Heart left ventricle (tissue), 16 donors: ENCODE results near the gene KRTAP5-1. TPM values are rescaled to one million over a fixed set of nuclear protein-coding genes. Genes with fewer than 3 reads are reported as not detected.
A peak's percentile ranks its signal among the peaks of the same experiment; 100 is the strongest.

ENCODE experiments used
- ATAC-seq, 4 donors: fragments of 200-7000 bp; cut with Tn5 transposase; one replicate each; pipeline ENCODE4 v1.9.1; 2020 to 2022; ENCODE audit warnings: moderate library complexity in 4 of 4, mild to moderate bottlenecking in 3 of 4, moderate number of reproducible peaks in 1 of 4
- DNase-seq, 5 donors: peaks; one replicate each; pipeline ENCODE4 v3.0.0-alpha.2; 2020
- H3K27ac ChIP-seq, 12 donors: fragments of 200-600 bp; sonication (generic) in 4 of 12; one replicate each; pipeline versions ENCODE4 v1.5.0 to v1.8.0; 2016 to 2022; ENCODE audit warnings: mild to moderate bottlenecking in 2 of 12
- H3K27me3 ChIP-seq, 9 donors: fragments of 200-600 bp; sonication (generic) in 2 of 9; one replicate each; pipeline versions ENCODE4 v1.5.1 to v1.8.0; 2016 to 2022; ENCODE audit warnings: mild to moderate bottlenecking in 3 of 9
- H3K36me3 ChIP-seq, 9 donors: fragments of 200-600 bp; sonication (generic) in 2 of 9; one replicate each; pipeline versions ENCODE4 v1.5.0 to v1.8.0; 2018 to 2022; ENCODE audit warnings: mild to moderate bottlenecking in 2 of 9
- H3K4me1 ChIP-seq, 12 donors: fragments of 200-600 bp; sonication (generic) in 4 of 12; one replicate each; pipeline versions ENCODE4 v1.5.0 to v1.8.0; 2016 to 2022; ENCODE audit warnings: mild to moderate bottlenecking in 3 of 12
- H3K4me3 ChIP-seq, 12 donors: fragments of 200-600 bp; sonication (generic) in 4 of 12; one replicate each; pipeline versions ENCODE4 v1.5.0 to v1.8.0; 2017 to 2022; ENCODE audit warnings: mild to moderate bottlenecking in 9 of 12, moderate library complexity in 4 of 12
- H3K9me3 ChIP-seq, 12 donors: fragments of 200-600 bp; sonication (generic) in 4 of 12; one replicate each; pipeline versions ENCODE4 v1.5.0 to v1.8.0; 2016 to 2022; ENCODE audit warnings: mild to moderate bottlenecking in 1 of 12
- CTCF ChIP-seq, 12 donors: fragments of 200-600 bp; sonication (generic) in 4 of 12; IDR thresholded peaks; one replicate each; pipeline versions ENCODE4 v1.5.0 to v1.8.0; 2018 to 2022; ENCODE audit warnings: antibody characterized with exemption in 12 of 12, mild to moderate bottlenecking in 5 of 12
- POLR2A ChIP-seq, 2 donors: fragments of 450-650 bp; IDR thresholded peaks; one replicate each; pipeline ENCODE4 v1.6.1; 2017; ENCODE audit warnings: antibody characterized with exemption in 2 of 2, mild to moderate bottlenecking in 2 of 2, moderate library complexity in 2 of 2
- WGBS, 4 donors: extraction: QIAGEN DNeasy Blood & Tissue Kit in 2 of 4; methylation state at CpG; one replicate each; pipeline versions ENCODE4 v1.1.5 to v1.1.7; 2013 to 2018; 5-methylcytosine and 5-hydroxymethylcytosine counted together
- intact Hi-C, 10 donors: fragments of 100-400 bp; cut with DNase I; formaldehyde crosslinking; loops; one replicate each; pipeline versions ENCODE4 v1.11.1 to v1.14.2; 2022
- polyA plus RNA-seq, 2 donors: library from polyadenylated mRNA; stranded (reverse); fragments of 200-250 nt; gene quantifications; one replicate each; pipeline ENCODE4 v1.2.3, GENCODE V29; 2013
- total RNA-seq, 9 donors: library from RNA; depleted of rRNA in 2 of 9; stranded (reverse); fragments of >200 nt in 2 of 9; fragmentation: NEBNext Ultra II Directional in 3 of 9; extraction: Animal tissue kit (Norgen Biotek cat#: 25700) in 3 of 9; gene quantifications; one replicate each; pipeline versions ENCODE4 v1.1.0 to v1.2.4, GENCODE V29; 2016 to 2023
- donor health status: ischemic (EF 13 %, LVEDD 7.1; RV severe dilation, severe dysfunction).
- donor health status: healthy with polysubstance abuse.
- donor health status: DM: no; HTN: yes; CAD: no.
- donor health status: DM: no; HTN: no; CAD: no.
- donor health status: ischemic (EF 25% LVEDD 6.9; RV normal size, moderate dysfunction).
- donor health status: ischemic (EF 25% LVEDD 5.7; RV mildly dilated, moderate dysfunction).
- donor health status: healthy.
- donor health status: DM: yes; HTN: yes; CAD: no.
- donor health status: ischemic (EF 35%, LVEDD 5.7; RV mildly dilated, moderate dysfunction).
- donor health status: nonischemic (EF 11% LVEDD 7.7; RV severe dilation, severe dysfunction).
- donor health status: DM: yes; HTN: yes; CAD: no.
- donor health status: PGD.
- donor health status: ischemic (EF 29% LVEDD 5.4; RV normal size, mild dysfunction).
- donor health status: nonischemic (EF 23%, LVEDD 6.1; RV moderate dilation, normal function).

Gene KRTAP5-1
- total and polyA plus RNA-seq, 11 donors = not detected

DNA sequence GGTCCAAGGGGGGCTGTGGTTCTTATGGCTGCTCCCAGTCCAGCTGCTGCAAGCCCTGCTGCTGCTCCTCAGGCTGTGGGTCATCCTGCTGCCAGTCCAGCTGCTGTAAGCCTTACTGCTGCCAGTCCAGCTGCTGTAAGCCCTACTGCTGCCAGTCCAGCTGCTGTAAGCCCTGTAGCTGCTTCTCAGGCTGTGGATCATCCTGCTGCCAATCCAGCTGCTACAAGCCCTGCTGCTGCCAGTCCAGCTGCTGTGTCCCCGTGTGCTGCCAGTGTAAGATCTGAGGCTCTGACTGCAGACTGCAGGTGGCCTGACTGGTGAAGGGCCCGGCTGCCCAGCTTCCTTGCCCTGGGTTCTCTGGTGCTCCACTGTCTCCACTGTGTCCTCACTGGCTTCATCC lies 45.2 kb upstream of the KRTAP5-1 start:
- Histone ChIP-seq H3K27me3 (peaks cover 0 to 44% (median 12%) of the 10 kb centered on the region in 9 donors), H3K9me3 (no peaks in the 10 kb centered on the region), H3K4me3 (no peak overlapping the region), H3K36me3 (no peaks in the 10 kb centered on the region), H3K4me1 (peaks cover 0 to 8% (median 3%) of the 10 kb centered on the region in 12 donors), H3K27ac (no peak overlapping the region)
- no peak for DNase-seq
- 67 to 82% (median 80%) methylated on average over 2 of the region's 2 CpGs for WGBS, 4 donors
- no peak for TF ChIP-seq POLR2A (IDR thresholded peaks at IDR 0.05)
- TF ChIP-seq CTCF (IDR thresholded peaks at IDR 0.05) = no peak
- intact Hi-C loops = loop anchor here in 2 of 10 donors (10.0 kb wide), 1 partner anchor 85 kb away; no protein-coding TSS in a partner anchor
- ATAC-seq = no peak

GRCh38 chr11:1629326-1630185 lies 44.5 kb upstream of the KRTAP5-1 start, which contains the start of gene KRTAP5-5:
Gene KRTAP5-5 (plus strand): TSS chr11:1629775. CDS start chr11:1629841, 66 bp downstream.
- no peak for TF ChIP-seq POLR2A (IDR thresholded peaks at IDR 0.05)
- no peak for TF ChIP-seq CTCF (IDR thresholded peaks at IDR 0.05)
- intact Hi-C loops = loop anchor here (2.0 to 10.0 kb wide), 6 partner anchors 35 to 87 kb away; no protein-coding TSS in a partner anchor
- no peak within 1 kb of the TSS for H3K4me3 ChIP-seq
- WGBS, 4 donors = 76 to 82% (median 78%) methylated on average over 15 to 26 of the region's 26 CpGs
- DNase-seq (no peak), ATAC-seq (no peak)
- no peaks in the 10 kb centered on the region for H3K36me3 ChIP-seq
- H3K27ac ChIP-seq = no peak within 1 kb of the TSS
- H3K27me3 ChIP-seq = peaks cover 0 to 44% (median 12%) of the 10 kb centered on the region in 9 donors
- H3K9me3 ChIP-seq = no peaks in the 10 kb centered on the region
- H3K4me1 ChIP-seq = peaks cover 0 to 8% (median 3%) of the 10 kb centered on the region in 12 donors

GRCh38 chr11:1628506-1629325 lies 43.6 kb upstream of the KRTAP5-1 start:
- peaks cover 0 to 49% (median 12%) of the 10 kb centered on the region in 9 donors for H3K27me3 ChIP-seq

More at GRCh38 chr11:1628506-1629325, 43.6 kb upstream of the KRTAP5-1 start:
- Histone ChIP-seq H3K9me3 (no peaks in the 10 kb centered on the region), H3K27ac (no peak overlapping the region), H3K4me3 (no peak overlapping the region), H3K36me3 (no peaks in the 10 kb centered on the region), H3K4me1 (peaks cover 0 to 8% (median 3%) of the 10 kb centered on the region in 12 donors)
- peak; percentile 49 to 82 (median 60) for DNase-seq
- intact Hi-C loops = loop anchor here in 8 of 10 donors (2.0 to 10.0 kb wide), 6 partner anchors 34 to 86 kb away; no protein-coding TSS in a partner anchor
- no peak for TF ChIP-seq POLR2A (IDR thresholded peaks at IDR 0.05)
- TF ChIP-seq CTCF (IDR thresholded peaks at IDR 0.05) = peak; percentile 79 to 98 (median 89)
- ATAC-seq = peak; percentile 57 to 89 (median 84)
- 28 to 54% (median 31%) methylated on average over 19 to 35 of the region's 35 CpGs for WGBS, 4 donors
